PFSK-1 (cell line): Measurements from ENCODE around the gene GALNT14.

Experiments used
- POLR2AphosphoS5 ChIP-seq: IDR thresholded peaks from 2 replicates; pipeline ENCODE4 v1.6.1; 2012; ENCODE audit warnings: low read depth, mild to moderate bottlenecking, control low read depth, low read length, moderate library complexity
- REST ChIP-seq, 2 experiments: IDR thresholded peaks; 2 replicates each; pipeline versions ENCODE4 v1.6.1 to v1.8.0; 2011 to 2012; ENCODE audit warnings: low read depth in 2 of 2, low read length in 2 of 2, control low read depth in 1 of 2, inconsistent platforms in 1 of 2, mild to moderate bottlenecking in 1 of 2, moderate library complexity in 1 of 2; ENCODE audit not compliant: insufficient read depth in 1 of 2
- SIN3A ChIP-seq: IDR thresholded peaks from 2 replicates; pipeline ENCODE4 v1.6.1; 2012; ENCODE audit warnings: mild to moderate bottlenecking, low read length, moderate library complexity, borderline replicate concordance; ENCODE audit not compliant: insufficient read depth
- TAF1 ChIP-seq: IDR thresholded peaks from 2 replicates; pipeline ENCODE4 v1.6.1; 2012; ENCODE audit warnings: low read length, control low read depth, borderline replicate concordance; ENCODE audit not compliant: insufficient read depth

GRCh38 chr2:31067259-31067658 is 71.0 kb downstream of the GALNT14 start:
- no peak for TF ChIP-seq TAF1
- no peak for TF ChIP-seq POLR2AphosphoS5
- TF ChIP-seq SIN3A = no peak
- no peak for TF ChIP-seq REST (IDR thresholded peaks at IDR 0.05; ENCODE audit: insufficient read depth in 1 of 2, low read depth in 2 of 2, low read length in 2 of 2)
